Measurements from ENCODE around the gene DHRS7B.

DHRS7B gene

GRCh38 chr17:21160401-21160800, 33.6 kb downstream of the DHRS7B start:
- DNase-seq, result no peak

GRCh38 chr17:21161498-21162393, 35.0 kb downstream of the DHRS7B start:
- no peak for DNase-seq

- no peak for DNase-seq
Observed at GRCh38 chr17:21162394-21162775, 35.6 kb downstream of the DHRS7B start.

GRCh38 chr17:21163101-21163500, 36.3 kb downstream of the DHRS7B start:
- DNase-seq, result no peak

GRCh38 chr17:21164216-21164615, 37.5 kb downstream of the DHRS7B start:
- no peak for DNase-seq

GRCh38 chr17:21164620-21165019, 37.9 kb downstream of the DHRS7B start:
- DNase-seq, result no peak

GRCh38 chr17:21165922-21166594, 39.3 kb downstream of the DHRS7B start:
- no peak for DNase-seq

GRCh38 chr17:21166595-21167210, 39.9 kb downstream of the DHRS7B start:
- DNase-seq, result no peak

- DNase-seq, result no peak
Observed at GRCh38 chr17:21167303-21167702, 40.5 kb downstream of the DHRS7B start.

- no peak for DNase-seq
Observed at GRCh38 chr17:21168555-21168865, 41.7 kb downstream of the DHRS7B start.

GRCh38 chr17:21169496-21169895, 42.7 kb downstream of the DHRS7B start:
- no peak for DNase-seq

- DNase-seq, result no peak
Observed at GRCh38 chr17:21170809-21171208, 44.0 kb downstream of the DHRS7B start.

- no peak for DNase-seq
Observed at GRCh38 chr17:21171309-21171922, 44.7 kb downstream of the DHRS7B start.

GRCh38 chr17:21171970-21172510, 45.3 kb downstream of the DHRS7B start:
- DNase-seq, result no peak

GRCh38 chr17:21172846-21173245, 46.1 kb downstream of the DHRS7B start:
- DNase-seq, result no peak

GRCh38 chr17:21173543-21173942, 46.8 kb downstream of the DHRS7B start:
- DNase-seq, result no peak

- no peak for DNase-seq
Observed at GRCh38 chr17:21174186-21174585, 47.4 kb downstream of the DHRS7B start.

GRCh38 chr17:21174713-21175112, 47.9 kb downstream of the DHRS7B start:
- no peak for DNase-seq

- no peak for DNase-seq
Observed at GRCh38 chr17:21176773-21177395, 50.1 kb downstream of the DHRS7B start.

GRCh38 chr17:21177401-21177800, 50.6 kb downstream of the DHRS7B start:
- no peak for DNase-seq

- DNase-seq, result no peak
Observed at GRCh38 chr17:21177854-21178600, 51.3 kb downstream of the DHRS7B start.

GRCh38 chr17:21183468-21183867, 56.7 kb downstream of the DHRS7B start:
- no peak for DNase-seq
